Measurements from ENCODE around the gene HMGB1. TPM values are rescaled to one million over a fixed set of nuclear protein-coding genes. Genes with fewer than 3 reads are reported as not detected.

HMGB1 gene
- total RNA-seq, 4 donors from 2014 or later, result 105 to 255 (median 186) TPM

DNA sequence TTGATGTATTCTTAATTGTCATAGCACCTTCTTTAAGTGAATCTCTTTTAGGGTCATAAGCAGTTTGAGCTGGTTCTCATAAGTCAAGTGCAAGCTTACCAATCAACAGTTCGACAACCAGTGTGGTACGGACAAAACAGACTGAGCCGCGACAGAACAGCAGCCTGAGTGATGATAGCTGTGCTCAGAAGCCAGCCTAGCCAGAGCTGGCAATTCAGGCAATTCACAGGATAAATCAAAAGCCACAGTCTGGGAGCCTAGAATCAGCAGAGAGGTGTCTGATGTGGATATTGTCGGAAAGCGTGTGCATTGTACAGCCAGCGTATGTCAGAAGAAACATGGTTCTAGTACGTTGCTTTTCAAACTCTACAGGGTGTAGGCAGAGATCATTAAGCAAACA is 28.6 kb downstream of the HMGB1 start:
- H3K27ac ChIP-seq, result no peak overlapping the region
- H3K27me3 ChIP-seq, result no peaks in the 10 kb centered on the region
- no peaks in the 10 kb centered on the region for H3K4me1 ChIP-seq
- DNase-seq (ENCODE audit: low spot score in 2 of 2), result no peak
- 90 to 91% methylated on average over 8 of the region's 8 CpGs for WGBS, 2 donors
- H3K36me3 ChIP-seq, result no peaks in the 10 kb centered on the region
- TF ChIP-seq CTCF (IDR thresholded peaks at IDR 0.05), result no peak
- no peak for TF ChIP-seq POLR2A (IDR thresholded peaks at IDR 0.05)
- peaks cover 0 to 2% (median 0%) of the 10 kb centered on the region in 4 donors for H3K9me3 ChIP-seq
- no peak overlapping the region for H3K4me3 ChIP-seq

GRCh38 chr13:30435911-30436451 is 29.8 kb downstream of the HMGB1 start:
- Histone ChIP-seq H3K4me1 (no peaks in the 10 kb centered on the region), H3K27ac (no peak overlapping the region), H3K27me3 (no peaks in the 10 kb centered on the region), H3K4me3 (no peak overlapping the region), H3K36me3 (no peaks in the 10 kb centered on the region), H3K9me3 (no peaks in the 10 kb centered on the region)
- TF ChIP-seq POLR2A (IDR thresholded peaks at IDR 0.05) (no peak), CTCF (IDR thresholded peaks at IDR 0.05) (no peak), EP300 (IDR thresholded peaks at IDR 0.05) (no peak)
- 52 to 57% methylated on average over 3 of the region's 3 CpGs for WGBS, 2 donors
- DNase-seq (ENCODE audit: low spot score in 2 of 2), result no peak

GRCh38 chr13:30431269-30431940 is 34.3 kb downstream of the HMGB1 start:
- H3K27ac ChIP-seq, result no peak overlapping the region

GRCh38 chr13:30429721-30430694 is 35.7 kb downstream of the HMGB1 start:
- H3K27me3 ChIP-seq, result no peaks in the 10 kb centered on the region
- H3K9me3 ChIP-seq, result no peaks in the 10 kb centered on the region
- no peak for TF ChIP-seq POLR2A (IDR thresholded peaks at IDR 0.05)
- TF ChIP-seq CTCF (IDR thresholded peaks at IDR 0.05), result no peak
- no peak for TF ChIP-seq EP300 (IDR thresholded peaks at IDR 0.05)
- no peak for DNase-seq (ENCODE audit: low spot score in 2 of 2)
- H3K36me3 ChIP-seq, result no peaks in the 10 kb centered on the region
- peaks cover 0 to 7% (median 3%) of the 10 kb centered on the region in 4 donors for H3K4me1 ChIP-seq
- H3K4me3 ChIP-seq, result no peak overlapping the region
- no peak overlapping the region for H3K27ac ChIP-seq
- whole genome bisulfite sequencing, 2 donors, result 50 to 51% methylated on average over 6 of the region's 6 CpGs

More at GRCh38 chr13:30431269-30431940, 34.3 kb downstream of the HMGB1 start:
- TF ChIP-seq EP300 (IDR thresholded peaks at IDR 0.05) (no peak), CTCF (IDR thresholded peaks at IDR 0.05) (no peak), POLR2A (IDR thresholded peaks at IDR 0.05) (no peak)
- Histone ChIP-seq H3K9me3 (no peaks in the 10 kb centered on the region), H3K4me3 (no peak overlapping the region), H3K36me3 (no peaks in the 10 kb centered on the region), H3K4me1 (peaks cover 0 to 7% (median 3%) of the 10 kb centered on the region in 4 donors), H3K27me3 (no peaks in the 10 kb centered on the region)
- 59 to 63% methylated on average over 2 of the region's 2 CpGs for WGBS, 2 donors
- DNase-seq (ENCODE audit: low spot score in 2 of 2), result no peak
